GM18505 (cell line): ENCODE results near the gene DOCK2.
A peak's percentile ranks its signal among the peaks of the same experiment; 100 is the strongest.

Experiments used
- ATAC-seq: cut with Tn5 transposase; IDR thresholded peaks from one replicate; pipeline ENCODE4 v1.9.1; 2021; ENCODE audit not compliant: unreplicated experiment
- POLR2A ChIP-seq: IDR thresholded peaks from 4 replicates; pipeline ENCODE4 v1.6.1; 2011; ENCODE audit warnings: borderline replicate concordance; ENCODE audit not compliant: insufficient read depth, insufficient read length; ENCODE audit errors: extremely low read depth

The DOCK2 gene

GRCh38 chr5:169627551-169627950 lies 9.5 kb upstream of the DOCK2 start:
- TF ChIP-seq POLR2A = no peak
- no peak for ATAC-seq

DNA sequence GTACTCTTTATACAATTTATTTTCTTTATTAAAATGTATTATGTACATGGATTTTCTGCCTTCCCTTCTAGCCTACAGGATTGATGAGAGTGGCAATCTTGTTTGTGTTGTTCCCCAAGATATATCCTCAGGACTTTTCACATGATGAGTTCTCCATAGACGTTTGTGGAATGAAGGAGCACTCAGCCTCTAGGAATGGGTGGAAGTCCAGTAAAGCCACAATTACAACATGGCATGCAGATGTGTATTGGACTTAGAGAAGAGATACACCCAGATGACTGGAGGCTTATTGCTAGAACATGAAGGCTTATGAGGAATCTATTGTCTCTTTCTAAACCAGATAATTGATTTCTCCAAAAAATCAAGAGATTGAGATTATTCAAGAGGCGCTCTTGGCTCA lies 8.2 kb upstream of the DOCK2 start:
- no peak for ATAC-seq
- no peak for TF ChIP-seq POLR2A

DNA sequence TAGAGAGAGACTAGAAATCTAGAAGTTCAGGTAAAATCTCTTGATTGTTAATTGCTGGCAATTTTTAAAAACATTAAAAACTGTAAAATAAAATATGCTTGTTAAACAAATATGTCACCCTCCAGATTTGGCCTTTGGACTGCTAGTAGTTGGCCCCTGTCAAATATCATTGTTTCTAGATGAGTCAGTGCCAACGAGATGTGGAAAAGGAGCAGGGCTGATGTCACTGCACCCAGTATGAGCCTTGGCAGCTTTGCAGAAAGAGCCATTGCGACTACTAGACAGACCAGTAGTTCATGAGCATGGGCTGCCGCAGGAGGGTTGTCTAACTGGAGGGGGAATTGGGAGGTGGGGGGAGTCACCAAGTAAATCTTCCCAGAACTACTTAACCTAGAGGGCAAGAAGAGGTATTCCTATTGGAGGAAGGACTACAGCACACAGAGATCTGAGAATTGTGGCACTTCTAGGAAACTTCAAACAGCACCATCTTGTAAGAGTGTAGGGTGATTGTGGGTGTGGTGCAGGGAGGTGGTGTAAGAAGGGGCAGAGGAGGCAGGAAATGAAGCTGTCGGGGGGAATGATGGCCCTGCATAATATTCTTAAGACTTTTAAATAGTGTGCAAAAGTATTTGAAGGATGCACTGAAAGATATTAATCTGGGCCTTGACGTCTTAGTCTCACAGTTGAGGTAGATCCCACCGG lies 7.1 kb upstream of the DOCK2 start:
- ATAC-seq = no peak
- no peak for TF ChIP-seq POLR2A

DNA sequence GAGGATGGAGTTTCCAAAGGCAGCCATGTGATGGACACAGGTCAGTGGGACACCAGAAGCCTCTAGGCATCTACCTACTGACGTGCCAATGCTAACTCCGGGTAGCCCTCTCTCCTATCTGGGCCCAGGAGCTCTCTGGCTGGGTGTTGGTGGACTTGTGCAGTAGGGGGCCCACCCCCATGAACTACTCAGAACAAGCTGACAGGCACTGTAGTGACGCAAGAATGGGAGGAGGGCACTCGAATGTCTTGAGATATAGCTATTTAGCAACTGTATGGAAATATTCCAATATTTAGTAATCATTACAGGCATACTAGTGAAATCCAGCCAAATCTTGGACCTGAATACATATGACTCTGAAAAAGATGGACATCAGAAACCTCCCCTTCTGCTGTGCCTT lies 5.7 kb upstream of the DOCK2 start:
- no peak for ATAC-seq
- no peak for TF ChIP-seq POLR2A

DNA sequence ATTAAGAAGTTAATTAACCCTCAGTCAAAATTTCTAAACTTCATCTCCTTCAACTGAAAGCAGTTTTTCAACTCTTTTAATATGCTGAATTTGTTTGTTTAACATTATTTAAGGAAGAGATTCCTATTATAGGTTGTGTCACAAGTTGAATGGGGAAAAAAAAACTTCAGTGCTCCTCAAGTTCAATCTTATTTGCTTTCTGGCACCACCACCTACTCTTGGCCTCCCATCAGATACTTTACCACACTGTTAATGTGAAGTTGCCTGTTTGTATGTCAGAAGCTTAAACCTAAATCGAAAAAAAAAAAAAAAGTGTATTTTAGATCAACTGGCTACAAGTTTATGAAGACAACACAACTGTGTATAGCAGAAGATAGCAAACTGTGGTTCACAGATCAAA lies 4.1 kb upstream of the DOCK2 start:
- no peak for ATAC-seq
- TF ChIP-seq POLR2A = no peak

- no peak for ATAC-seq
- no peak for TF ChIP-seq POLR2A
These were observed 2.5 kb upstream of the DOCK2 start for GRCh38 chr5:169634606-169635005.

GRCh38 chr5:169635936-169636335 lies 1.1 kb upstream of the DOCK2 start:
- no peak for ATAC-seq
- TF ChIP-seq POLR2A = no peak

DNA sequence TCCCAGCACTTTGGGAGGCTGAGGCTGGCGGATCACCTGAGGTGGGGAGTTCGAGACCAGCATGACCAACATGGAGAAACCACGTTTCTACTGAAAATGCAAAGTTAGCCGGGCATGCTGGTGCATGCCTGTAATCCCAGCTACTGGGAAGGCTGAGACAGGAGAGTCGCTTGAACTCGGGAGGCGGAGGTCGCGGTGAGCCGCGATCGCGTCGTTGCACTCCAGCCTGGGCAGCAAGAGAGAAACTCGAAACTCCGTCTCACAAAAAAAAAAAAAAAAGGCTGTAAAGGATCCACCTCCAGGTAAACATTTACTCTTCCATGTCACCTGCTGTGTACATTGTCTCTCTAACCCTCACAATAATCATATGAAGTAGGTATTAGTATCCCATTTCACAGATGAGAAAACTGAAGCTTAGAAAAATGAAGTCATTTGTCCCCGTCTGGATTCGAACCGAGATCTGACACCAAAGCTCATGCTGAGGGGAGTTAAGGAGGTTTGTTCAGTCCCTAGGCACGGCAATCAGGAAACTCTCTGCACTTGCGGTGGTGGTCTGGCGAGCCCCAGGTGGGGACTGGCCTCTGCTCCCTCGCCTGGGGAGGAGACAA lies 494 bp upstream of the DOCK2 start:
- no peak for ATAC-seq
- no peak for TF ChIP-seq POLR2A

DNA sequence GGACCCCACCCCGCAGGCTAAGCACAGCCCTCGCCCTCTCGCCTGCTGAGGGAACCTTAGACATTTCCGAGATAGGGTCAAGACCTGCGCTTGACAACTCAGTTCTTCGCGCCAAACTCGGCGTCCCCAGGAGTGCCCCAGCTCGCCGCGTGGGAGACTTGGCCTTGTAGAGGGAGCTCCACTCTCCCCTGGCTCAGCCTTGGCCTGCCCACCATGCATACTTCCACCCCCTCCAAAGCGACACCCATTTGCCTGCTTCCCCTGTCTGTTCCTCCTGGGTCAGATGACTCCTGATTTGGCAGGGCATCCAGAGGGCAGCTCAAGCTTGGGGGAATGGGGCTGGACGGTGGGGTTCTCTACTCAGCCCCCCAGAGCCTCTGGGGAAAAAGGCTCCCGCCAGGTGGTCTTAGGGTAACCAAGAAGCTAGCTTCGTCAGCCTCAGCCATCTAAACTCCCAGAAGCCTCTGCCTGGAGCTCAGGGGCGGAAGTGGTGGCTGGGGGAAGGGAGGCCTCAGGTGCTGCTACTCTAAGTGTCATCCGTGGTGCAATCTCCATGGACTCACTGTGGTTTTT lies 560 bp downstream of the DOCK2 start:
- ATAC-seq = peak; percentile 53

GRCh38 chr5:169641253-169641652 lies 4.2 kb downstream of the DOCK2 start:
- TF ChIP-seq POLR2A = no peak
- no peak for ATAC-seq

More for the DNA sequence above, 560 bp downstream of the DOCK2 start:
- peak; percentile 72 for TF ChIP-seq POLR2A

- ATAC-seq = no peak
- no peak for TF ChIP-seq POLR2A
These were observed 9.8 kb downstream of the DOCK2 start for GRCh38 chr5:169646856-169647255.

- no peak for TF ChIP-seq POLR2A
- peak; percentile 41 for ATAC-seq
These were observed 10.5 kb downstream of the DOCK2 start for GRCh38 chr5:169647566-169647965.

GRCh38 chr5:169648725-169649310 lies 11.7 kb downstream of the DOCK2 start:
- ATAC-seq = no peak
- TF ChIP-seq POLR2A = no peak

DNA sequence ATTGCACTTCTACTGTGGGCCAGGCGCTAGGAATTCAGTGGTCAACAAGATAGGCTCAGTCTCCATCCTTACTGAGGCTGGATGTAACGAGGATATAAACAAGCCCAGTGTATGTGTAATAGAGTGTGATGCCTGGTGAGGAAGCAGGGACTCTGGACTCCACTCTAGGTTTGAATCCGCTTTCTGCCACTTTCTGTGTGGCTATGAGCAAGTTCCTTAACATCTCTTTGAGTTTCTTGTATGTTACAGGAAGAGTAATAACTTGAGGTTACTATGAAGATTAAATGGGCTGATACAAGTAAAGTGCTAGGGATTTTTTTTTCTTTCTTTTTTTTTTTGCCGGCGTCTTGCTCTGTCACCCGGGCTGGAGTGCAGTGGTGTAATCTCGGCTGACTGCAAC lies 12.4 kb downstream of the DOCK2 start:
- no peak for TF ChIP-seq POLR2A
- no peak for ATAC-seq
